Peyer's patch (tissue), 4 donors: Measurements from ENCODE around the gene NRG3. TPM values are rescaled to one million over a fixed set of nuclear protein-coding genes. Genes with fewer than 3 reads are reported as not detected.

ENCODE experiments used
- DNase-seq, 3 donors: peaks; one replicate each; pipeline ENCODE4 v3.0.0-alpha.2; 2017 to 2019
- H3K27ac ChIP-seq, 4 donors: fragments of 200-600 bp; sonication (generic); one replicate each; pipeline ENCODE4 v1.5.1; 2016 to 2019
- H3K27me3 ChIP-seq, 2 donors: fragments of 200-600 bp; sonication (generic); one replicate each; pipeline ENCODE4 v1.5.1; 2019
- H3K36me3 ChIP-seq, 3 donors: fragments of 200-600 bp; sonication (generic); one replicate each; pipeline ENCODE4 v1.5.1; 2016 to 2019
- H3K4me1 ChIP-seq, 4 donors: fragments of 200-600 bp; sonication (generic); one replicate each; pipeline ENCODE4 v1.5.1; 2016 to 2019
- H3K4me3 ChIP-seq, 4 donors: fragments of 200-600 bp; sonication (generic); 1 replicate in 3 of 4; 2 replicates in 1 of 4; pipeline ENCODE4 v1.5.1; 2016 to 2019; ENCODE audit warnings: mild to moderate bottlenecking in 1 of 4
- H3K9me3 ChIP-seq, 4 donors: fragments of 200-600 bp; sonication (generic); one replicate each; pipeline ENCODE4 v1.5.1; 2016 to 2019; ENCODE audit warnings: mild to moderate bottlenecking in 1 of 4
- CTCF ChIP-seq, 6 experiments: fragments of 450-650 bp in 4 of 6; fragments of 200-600 bp in 2 of 6; sonication (generic) in 1 of 6; IDR thresholded peaks; one replicate each; pipeline ENCODE4 v1.5.1; 2017 to 2019; ENCODE audit warnings: antibody characterized with exemption in 6 of 6, mild to moderate bottlenecking in 3 of 6, moderate library complexity in 1 of 6
- POLR2A ChIP-seq, 2 donors: fragments of 450-650 bp; IDR thresholded peaks; one replicate each; pipeline ENCODE4 v1.5.1; 2017; ENCODE audit warnings: antibody characterized with exemption in 2 of 2, mild to moderate bottlenecking in 2 of 2, moderate library complexity in 2 of 2
- total RNA-seq, 4 donors: library from RNA; depleted of rRNA; stranded (reverse); fragments of >200 nt; gene quantifications; one replicate each; pipeline ENCODE4 v1.1.0, GENCODE V29; 2016

The NRG3 gene
- total RNA-seq, 4 donors from 2014 or later: not detected

GRCh38 chr10:82397854-82398253 is 522.9 kb downstream of the NRG3 start:
- Histone ChIP-seq H3K4me3 (no peak overlapping the region), H3K27ac (no peak overlapping the region), H3K27me3 (no peaks in the 10 kb centered on the region), H3K36me3 (no peaks in the 10 kb centered on the region), H3K9me3 (no peaks in the 10 kb centered on the region), H3K4me1 (no peaks in the 10 kb centered on the region)
- no peak for DNase-seq
- TF ChIP-seq POLR2A (IDR thresholded peaks at IDR 0.05): no peak
- TF ChIP-seq CTCF (IDR thresholded peaks at IDR 0.05): no peak

GRCh38 chr10:82399850-82400249 is 524.9 kb downstream of the NRG3 start:
- H3K9me3 ChIP-seq: no peaks in the 10 kb centered on the region
- no peak for DNase-seq
- H3K27ac ChIP-seq: no peak overlapping the region
- no peaks in the 10 kb centered on the region for H3K36me3 ChIP-seq
- no peak overlapping the region for H3K4me3 ChIP-seq
- H3K27me3 ChIP-seq: no peaks in the 10 kb centered on the region
- no peaks in the 10 kb centered on the region for H3K4me1 ChIP-seq
- TF ChIP-seq CTCF (IDR thresholded peaks at IDR 0.05): no peak

- Histone ChIP-seq H3K4me1 (no peaks in the 10 kb centered on the region), H3K27ac (no peak overlapping the region), H3K27me3 (no peaks in the 10 kb centered on the region), H3K36me3 (no peaks in the 10 kb centered on the region), H3K9me3 (no peaks in the 10 kb centered on the region), H3K4me3 (no peak overlapping the region)
- TF ChIP-seq CTCF (IDR thresholded peaks at IDR 0.05): no peak
- TF ChIP-seq POLR2A (IDR thresholded peaks at IDR 0.05): no peak
- DNase-seq: no peak
These were observed 525.8 kb downstream of the NRG3 start for GRCh38 chr10:82400841-82401240.

GRCh38 chr10:82402906-82403401 is 528.0 kb downstream of the NRG3 start:
- Histone ChIP-seq H3K4me3 (no peak overlapping the region), H3K36me3 (no peaks in the 10 kb centered on the region), H3K27ac (no peak overlapping the region), H3K9me3 (no peaks in the 10 kb centered on the region), H3K27me3 (no peaks in the 10 kb centered on the region), H3K4me1 (no peaks in the 10 kb centered on the region)
- no peak for TF ChIP-seq POLR2A (IDR thresholded peaks at IDR 0.05)
- TF ChIP-seq CTCF (IDR thresholded peaks at IDR 0.05): no peak
- no peak for DNase-seq

- H3K27me3 ChIP-seq: no peaks in the 10 kb centered on the region
- no peak overlapping the region for H3K27ac ChIP-seq
- no peak for TF ChIP-seq CTCF (IDR thresholded peaks at IDR 0.05)
- no peak for TF ChIP-seq POLR2A (IDR thresholded peaks at IDR 0.05)
- peaks cover 0 to 4% (median 0%) of the 10 kb centered on the region in 4 donors for H3K9me3 ChIP-seq
- H3K4me3 ChIP-seq: no peak overlapping the region
- H3K4me1 ChIP-seq: no peaks in the 10 kb centered on the region
- no peaks in the 10 kb centered on the region for H3K36me3 ChIP-seq
- DNase-seq: no peak
These were observed 534.7 kb downstream of the NRG3 start for GRCh38 chr10:82409671-82410070.

DNA sequence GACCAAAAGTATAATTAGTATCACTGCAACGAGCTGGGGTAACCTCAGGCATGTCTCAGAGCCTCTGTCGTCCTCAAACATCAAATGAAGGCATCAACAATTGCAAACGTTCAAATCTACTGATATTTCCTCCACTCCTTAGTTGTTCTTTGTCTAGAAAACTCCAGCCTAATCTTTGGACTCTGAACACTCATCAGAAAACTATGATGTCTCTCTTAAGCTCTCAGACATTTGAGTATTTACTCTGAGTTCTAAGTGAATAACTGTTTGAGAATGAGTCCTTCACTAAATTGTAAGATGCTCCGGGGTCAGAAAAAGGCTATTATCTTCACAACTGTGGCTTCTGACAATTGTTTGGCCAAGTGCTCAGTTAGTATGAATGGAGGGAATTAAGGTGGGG is 536.4 kb downstream of the NRG3 start:
- Histone ChIP-seq H3K9me3 (peaks cover 0 to 4% (median 0%) of the 10 kb centered on the region in 4 donors), H3K27ac (no peak overlapping the region), H3K36me3 (no peaks in the 10 kb centered on the region), H3K4me3 (no peak overlapping the region), H3K27me3 (no peaks in the 10 kb centered on the region), H3K4me1 (no peaks in the 10 kb centered on the region)
- TF ChIP-seq POLR2A (IDR thresholded peaks at IDR 0.05): no peak
- TF ChIP-seq CTCF (IDR thresholded peaks at IDR 0.05): no peak
- DNase-seq: no peak
